ENCODE data around the gene SAPCD2.

- no peak for TF ChIP-seq CTCF (IDR thresholded peaks at IDR 0.05; ENCODE audit: low read length)
- TF ChIP-seq EZH2phosphoT487 (IDR thresholded peaks at IDR 0.05; ENCODE audit: low read length) = no peak
Measured at GRCh38 chr9:137080260-137081122, 10.1 kb upstream of the SAPCD2 start.

All from MM.1S (cell line).